NCI-H1417 (cell line): ENCODE results near the gene CDC25A.
"Not testable (repeated sequence)": the region's sequence is repeated elsewhere in the genome, so short reads cannot be mapped to it uniquely, and the experiment has no call there.

ENCODE experiments used
- DNase-seq, 3 experiments: peaks; one replicate each; lab custom pipeline; 2025; lab: John Stamatoyannopoulos, UW

Gene CDC25A

GRCh38 chr3:48141604-48142137 is 46.5 kb downstream of the CDC25A start:
- no peak for DNase-seq

GRCh38 chr3:48140936-48141603 is 47.1 kb downstream of the CDC25A start:
- no peak for DNase-seq

GRCh38 chr3:48140336-48140757 is 47.9 kb downstream of the CDC25A start:
- DNase-seq: no peak

GRCh38 chr3:48137425-48137999 is 50.7 kb downstream of the CDC25A start:
- no peak for DNase-seq

- DNase-seq: no peak
These were observed 52.4 kb downstream of the CDC25A start for GRCh38 chr3:48135552-48136495.

- no peak for DNase-seq
These were observed 57.8 kb downstream of the CDC25A start for GRCh38 chr3:48130321-48130904.

GRCh38 chr3:48129921-48130320 is 58.3 kb downstream of the CDC25A start:
- DNase-seq: no peak

GRCh38 chr3:48128774-48129173 is 59.4 kb downstream of the CDC25A start:
- no peak for DNase-seq

GRCh38 chr3:48125886-48126622 is 62.2 kb downstream of the CDC25A start:
- DNase-seq: no peak

- DNase-seq: no peak
These were observed 63.1 kb downstream of the CDC25A start for GRCh38 chr3:48125013-48125705.

GRCh38 chr3:48123346-48123745 is 64.9 kb downstream of the CDC25A start:
- no peak for DNase-seq

GRCh38 chr3:48122504-48122903 is 65.7 kb downstream of the CDC25A start:
- no peak for DNase-seq

GRCh38 chr3:48120223-48120622 is 68.0 kb downstream of the CDC25A start:
- no peak for DNase-seq

GRCh38 chr3:48119505-48120193 is 68.6 kb downstream of the CDC25A start:
- no peak for DNase-seq

GRCh38 chr3:48118928-48119327 is 69.3 kb downstream of the CDC25A start:
- no peak for DNase-seq

- no peak for DNase-seq
These were observed 69.9 kb downstream of the CDC25A start for GRCh38 chr3:48118322-48118721.

- peak in 1 of 3 experiments; percentile 15 for DNase-seq
These were observed 75.4 kb downstream of the CDC25A start for GRCh38 chr3:48112813-48113212.

- DNase-seq: not testable (repeated sequence)
These were observed 76.0 kb downstream of the CDC25A start for GRCh38 chr3:48112108-48112791.

GRCh38 chr3:48110463-48110862 is 77.8 kb downstream of the CDC25A start:
- DNase-seq: no peak

GRCh38 chr3:48107227-48107626 is 81.0 kb downstream of the CDC25A start:
- no peak for DNase-seq
